ENCODE measurements around the gene TMEM178A. TPM values are rescaled to one million over a fixed set of nuclear protein-coding genes. Genes with fewer than 3 reads are reported as not detected.

TMEM178A gene
- total RNA-seq, 1 donor from 2014 or later = 1.9 TPM

Other genes starting within 250 kb of the TMEM178A start
- gene MAP4K3, start 228.6 kb upstream of the TMEM178A start, total RNA-seq = 37.8 TPM
- gene THUMPD2, start 113.3 kb downstream of the TMEM178A start, total RNA-seq = 5.7 TPM